ENCODE data around the gene CCDC107.
"Not testable (repeated sequence)": the region's sequence is repeated elsewhere in the genome, so short reads cannot be mapped to it uniquely, and the experiment has no call there.

CCDC107 gene

GRCh38 chr9:35638751-35639150, 19.3 kb upstream of the CCDC107 start:
- not testable (repeated sequence) for DNase-seq (ENCODE audit: low read depth, low spot score)

GRCh38 chr9:35639225-35639624, 18.9 kb upstream of the CCDC107 start:
- DNase-seq (ENCODE audit: low read depth, low spot score): not testable (repeated sequence)

GRCh38 chr9:35639631-35640030, 18.5 kb upstream of the CCDC107 start:
- no peak for DNase-seq (ENCODE audit: low read depth, low spot score)

- not testable (repeated sequence) for DNase-seq (ENCODE audit: low read depth, low spot score)
Observed at GRCh38 chr9:35640431-35640830, 17.7 kb upstream of the CCDC107 start.

- not testable (repeated sequence) for DNase-seq (ENCODE audit: low read depth, low spot score)
Observed at GRCh38 chr9:35641478-35641877, 16.6 kb upstream of the CCDC107 start.

GRCh38 chr9:35643046-35643445, 15.0 kb upstream of the CCDC107 start:
- no peak for DNase-seq (ENCODE audit: low read depth, low spot score)

GRCh38 chr9:35645736-35646135, 12.4 kb upstream of the CCDC107 start:
- not testable (repeated sequence) for DNase-seq (ENCODE audit: low read depth, low spot score)

GRCh38 chr9:35646153-35646532, 11.9 kb upstream of the CCDC107 start:
- DNase-seq (ENCODE audit: low read depth, low spot score): no peak

GRCh38 chr9:35646533-35647265, 11.4 kb upstream of the CCDC107 start:
- no peak for DNase-seq (ENCODE audit: low read depth, low spot score)

- DNase-seq (ENCODE audit: low read depth, low spot score): no peak
Observed at GRCh38 chr9:35649431-35650340, 8.4 kb upstream of the CCDC107 start.

- DNase-seq (ENCODE audit: low read depth, low spot score): no peak
Observed at GRCh38 chr9:35650341-35651158, 7.5 kb upstream of the CCDC107 start, which contains the start of gene SIT1. Gene SIT1, minus strand, starts transcription at chr9:35650931. Its CDS starts 78 bp downstream, at chr9:35650853.

GRCh38 chr9:35651956-35652828, 5.9 kb upstream of the CCDC107 start:
- DNase-seq (ENCODE audit: low read depth, low spot score): no peak

- DNase-seq (ENCODE audit: low read depth, low spot score): no peak
Observed at GRCh38 chr9:35652829-35653209, 5.3 kb upstream of the CCDC107 start.

- DNase-seq (ENCODE audit: low read depth, low spot score): no peak
Observed at GRCh38 chr9:35653611-35654010, 4.5 kb upstream of the CCDC107 start.

- DNase-seq (ENCODE audit: low read depth, low spot score): no peak
Observed at GRCh38 chr9:35656348-35656747, 1.7 kb upstream of the CCDC107 start.

- no peak for DNase-seq (ENCODE audit: low read depth, low spot score)
Observed at GRCh38 chr9:35656831-35657545, 1.1 kb upstream of the CCDC107 start.

- DNase-seq (ENCODE audit: low read depth, low spot score): peak; percentile 99
Observed at GRCh38 chr9:35657546-35658136, 451 bp upstream of the CCDC107 start, which contains the start of gene RMRP. Gene RMRP, minus strand, starts transcription at chr9:35658019.

- DNase-seq (ENCODE audit: low read depth, low spot score): no peak
Observed at GRCh38 chr9:35658968-35659220, 802 bp downstream of the CCDC107 start.

GRCh38 chr9:35659340-35659739, 1.2 kb downstream of the CCDC107 start:
- DNase-seq (ENCODE audit: low read depth, low spot score): no peak

- DNase-seq (ENCODE audit: low read depth, low spot score): no peak
Observed at GRCh38 chr9:35660966-35661415, 2.9 kb downstream of the CCDC107 start.

Measured in iPS DF 19.7 (cell line).